PC-9 (cell line): ENCODE measurements around the gene METRN.

Source experiments
- EZH2 ChIP-seq: fragments of 200-600 bp; sonication (generic); IDR thresholded peaks from 2 replicates; pipeline ENCODE4 v1.8.0; 2017; ENCODE audit warnings: antibody characterized with exemption, low read depth
- TF ChIP-seq, protein P1 (sequence below): fragments of 200-600 bp; sonication (generic); conservative IDR thresholded peaks from 2 replicates; pipeline ENCODE4 v1.6.1; 2017; ENCODE audit warnings: mixed run types, antibody characterized with exemption, mild to moderate bottlenecking, moderate library complexity

DNA sequence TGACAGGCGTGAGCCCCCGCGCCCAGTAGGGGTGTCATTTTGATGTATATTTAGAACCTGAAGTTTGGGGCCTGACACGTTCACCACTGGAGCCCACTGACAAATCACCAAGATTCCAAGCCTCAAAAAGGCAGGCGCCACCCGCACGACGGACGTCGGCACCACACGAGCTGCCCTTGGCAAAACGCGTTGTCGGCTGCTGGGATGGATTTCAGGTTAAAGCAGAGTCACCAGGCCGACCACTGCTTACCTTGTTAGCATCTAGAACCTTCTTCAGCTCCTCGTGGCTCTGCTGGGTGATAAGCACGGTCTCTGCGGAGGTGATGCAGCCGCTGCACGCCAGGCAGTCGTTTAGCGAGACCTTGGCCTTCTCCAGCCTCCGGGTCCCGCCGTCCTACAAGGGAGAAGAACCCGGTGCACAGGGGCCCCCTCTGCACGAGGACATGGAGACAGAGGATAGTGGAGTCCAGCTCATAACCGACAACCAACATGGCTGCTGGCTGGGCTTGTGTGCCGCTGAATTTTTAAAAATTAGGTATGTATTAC, 22.1 kb downstream of the METRN start:
- TF ChIP-seq, protein P1, sequence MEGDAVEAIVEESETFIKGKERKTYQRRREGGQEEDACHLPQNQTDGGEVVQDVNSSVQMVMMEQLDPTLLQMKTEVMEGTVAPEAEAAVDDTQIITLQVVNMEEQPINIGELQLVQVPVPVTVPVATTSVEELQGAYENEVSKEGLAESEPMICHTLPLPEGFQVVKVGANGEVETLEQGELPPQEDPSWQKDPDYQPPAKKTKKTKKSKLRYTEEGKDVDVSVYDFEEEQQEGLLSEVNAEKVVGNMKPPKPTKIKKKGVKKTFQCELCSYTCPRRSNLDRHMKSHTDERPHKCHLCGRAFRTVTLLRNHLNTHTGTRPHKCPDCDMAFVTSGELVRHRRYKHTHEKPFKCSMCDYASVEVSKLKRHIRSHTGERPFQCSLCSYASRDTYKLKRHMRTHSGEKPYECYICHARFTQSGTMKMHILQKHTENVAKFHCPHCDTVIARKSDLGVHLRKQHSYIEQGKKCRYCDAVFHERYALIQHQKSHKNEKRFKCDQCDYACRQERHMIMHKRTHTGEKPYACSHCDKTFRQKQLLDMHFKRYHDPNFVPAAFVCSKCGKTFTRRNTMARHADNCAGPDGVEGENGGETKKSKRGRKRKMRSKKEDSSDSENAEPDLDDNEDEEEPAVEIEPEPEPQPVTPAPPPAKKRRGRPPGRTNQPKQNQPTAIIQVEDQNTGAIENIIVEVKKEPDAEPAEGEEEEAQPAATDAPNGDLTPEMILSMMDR: no peak
- no peak for TF ChIP-seq EZH2
